Panc1 (cell line): ENCODE measurements around the gene RBP5.

ENCODE experiments used
- CTCF ChIP-seq: fragments of 450-650 bp; IDR thresholded peaks from 2 replicates; pipeline ENCODE4 v1.5.1; 2017; ENCODE audit warnings: mild to moderate bottlenecking
- POLR2AphosphoS5 ChIP-seq: IDR thresholded peaks from 2 replicates; pipeline ENCODE4 v1.6.1; 2012; ENCODE audit warnings: mild to moderate bottlenecking, low read depth, low read length, moderate library complexity
- SIN3A ChIP-seq: IDR thresholded peaks from 2 replicates; pipeline ENCODE4 v1.6.1; 2012; ENCODE audit warnings: low read depth, mild to moderate bottlenecking, low read length, moderate library complexity, borderline replicate concordance; ENCODE audit not compliant: insufficient read depth
- TCF7L2 ChIP-seq: IDR thresholded peaks from 2 replicates; pipeline ENCODE4 v1.6.1; 2011; ENCODE audit warnings: mild to moderate bottlenecking, low read depth, low read length, inconsistent platforms
- TF ChIP-seq, protein P1 (sequence below), 2 experiments: IDR thresholded peaks; 2 replicates each; pipeline ENCODE4 v1.6.1; 2011 to 2012; ENCODE audit warnings: low read depth in 2 of 2, control low read depth in 1 of 2, low read length in 1 of 2, mild to moderate bottlenecking in 1 of 2, moderate library complexity in 1 of 2; ENCODE audit not compliant: insufficient read depth in 1 of 2

DNA sequence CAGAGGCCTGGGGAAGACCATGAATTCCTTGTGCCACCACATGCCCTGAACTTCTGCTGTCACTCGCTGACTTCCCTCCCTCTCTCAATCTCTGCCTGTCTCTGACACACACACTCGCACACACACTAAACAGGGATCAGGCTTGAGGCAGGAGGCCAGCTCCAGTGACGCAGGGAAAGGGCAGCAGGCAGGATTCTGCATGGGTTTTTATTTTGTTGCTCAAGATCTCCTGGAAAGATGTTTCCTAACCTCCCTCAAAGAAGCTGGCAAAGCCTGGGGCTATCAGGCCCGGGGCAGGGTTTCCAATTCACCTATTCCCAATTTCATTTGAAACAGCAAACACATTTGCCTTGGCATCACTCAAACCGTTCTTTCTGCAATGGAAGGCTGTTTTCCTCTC, 33.1 kb upstream of the RBP5 start:
- no peak for TF ChIP-seq CTCF
- no peak for TF ChIP-seq SIN3A
- TF ChIP-seq, protein P1, sequence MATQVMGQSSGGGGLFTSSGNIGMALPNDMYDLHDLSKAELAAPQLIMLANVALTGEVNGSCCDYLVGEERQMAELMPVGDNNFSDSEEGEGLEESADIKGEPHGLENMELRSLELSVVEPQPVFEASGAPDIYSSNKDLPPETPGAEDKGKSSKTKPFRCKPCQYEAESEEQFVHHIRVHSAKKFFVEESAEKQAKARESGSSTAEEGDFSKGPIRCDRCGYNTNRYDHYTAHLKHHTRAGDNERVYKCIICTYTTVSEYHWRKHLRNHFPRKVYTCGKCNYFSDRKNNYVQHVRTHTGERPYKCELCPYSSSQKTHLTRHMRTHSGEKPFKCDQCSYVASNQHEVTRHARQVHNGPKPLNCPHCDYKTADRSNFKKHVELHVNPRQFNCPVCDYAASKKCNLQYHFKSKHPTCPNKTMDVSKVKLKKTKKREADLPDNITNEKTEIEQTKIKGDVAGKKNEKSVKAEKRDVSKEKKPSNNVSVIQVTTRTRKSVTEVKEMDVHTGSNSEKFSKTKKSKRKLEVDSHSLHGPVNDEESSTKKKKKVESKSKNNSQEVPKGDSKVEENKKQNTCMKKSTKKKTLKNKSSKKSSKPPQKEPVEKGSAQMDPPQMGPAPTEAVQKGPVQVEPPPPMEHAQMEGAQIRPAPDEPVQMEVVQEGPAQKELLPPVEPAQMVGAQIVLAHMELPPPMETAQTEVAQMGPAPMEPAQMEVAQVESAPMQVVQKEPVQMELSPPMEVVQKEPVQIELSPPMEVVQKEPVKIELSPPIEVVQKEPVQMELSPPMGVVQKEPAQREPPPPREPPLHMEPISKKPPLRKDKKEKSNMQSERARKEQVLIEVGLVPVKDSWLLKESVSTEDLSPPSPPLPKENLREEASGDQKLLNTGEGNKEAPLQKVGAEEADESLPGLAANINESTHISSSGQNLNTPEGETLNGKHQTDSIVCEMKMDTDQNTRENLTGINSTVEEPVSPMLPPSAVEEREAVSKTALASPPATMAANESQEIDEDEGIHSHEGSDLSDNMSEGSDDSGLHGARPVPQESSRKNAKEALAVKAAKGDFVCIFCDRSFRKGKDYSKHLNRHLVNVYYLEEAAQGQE (IDR thresholded peaks at IDR 0.05; ENCODE audit: insufficient read depth in 1 of 2, low read depth in 2 of 2, low read length in 1 of 2), result no peak
- no peak for TF ChIP-seq TCF7L2
- TF ChIP-seq POLR2AphosphoS5, result no peak
